Hematopoietic multipotent progenitor cell treated with erythropoietin and hydrocortisone succinate and interleukin-3 and kit ligand, for 8 days (in vitro differentiated cells): Measurements from ENCODE around the gene HINT2.

Source experiments
- DNase-seq: peaks from one replicate; pipeline ENCODE4 v3.0.0-alpha.2; 2015

HINT2 gene

GRCh38 chr9:35840881-35841644, 26.2 kb upstream of the HINT2 start:
- no peak for DNase-seq

- no peak for DNase-seq
Measured at GRCh38 chr9:35839926-35840325, 25.1 kb upstream of the HINT2 start.

GRCh38 chr9:35836595-35836994, 21.8 kb upstream of the HINT2 start:
- DNase-seq = no peak

- no peak for DNase-seq
Measured at GRCh38 chr9:35835766-35836165, 20.9 kb upstream of the HINT2 start.

- peak; percentile 49 for DNase-seq
Measured at GRCh38 chr9:35835216-35835632, 20.4 kb upstream of the HINT2 start.

- no peak for DNase-seq
Measured at GRCh38 chr9:35834260-35835215, 19.7 kb upstream of the HINT2 start.

- DNase-seq = no peak
Measured at GRCh38 chr9:35832814-35833213, 18.0 kb upstream of the HINT2 start.

GRCh38 chr9:35831040-35831439, 16.2 kb upstream of the HINT2 start:
- no peak for DNase-seq

- no peak for DNase-seq
Measured at GRCh38 chr9:35829764-35830096, 14.9 kb upstream of the HINT2 start.

- DNase-seq = peak; percentile 88
Measured at GRCh38 chr9:35829084-35829763, 14.4 kb upstream of the HINT2 start, which contains the start of gene TMEM8B. TSS of gene TMEM8B (plus strand) at chr9:35829228. CDS start at chr9:35829448, 220 bp downstream.

GRCh38 chr9:35828716-35829083, 13.9 kb upstream of the HINT2 start, which contains the start of gene FAM221B:
TSS of gene FAM221B (minus strand) at chr9:35828732. CDS start at chr9:35826161, 2,571 bp downstream.
- DNase-seq = no peak

GRCh38 chr9:35827486-35827885, 12.6 kb upstream of the HINT2 start:
- DNase-seq = no peak

GRCh38 chr9:35826071-35826701, 11.3 kb upstream of the HINT2 start:
- DNase-seq = peak; percentile 80

GRCh38 chr9:35822926-35823325, 8.1 kb upstream of the HINT2 start:
- no peak for DNase-seq

GRCh38 chr9:35820076-35820475, 5.2 kb upstream of the HINT2 start:
- DNase-seq = no peak

GRCh38 chr9:35818341-35818740, 3.5 kb upstream of the HINT2 start:
- no peak for DNase-seq

GRCh38 chr9:35816708-35817107, 1.9 kb upstream of the HINT2 start:
- no peak for DNase-seq

GRCh38 chr9:35814106-35814840, 569 bp downstream of the HINT2 start:
- DNase-seq = peak; percentile 69

GRCh38 chr9:35813434-35814105, 1.3 kb downstream of the HINT2 start:
- DNase-seq = peak; percentile 75

GRCh38 chr9:35812025-35812602, 2.7 kb downstream of the HINT2 start, which contains the start of gene SPAG8:
TSS of gene SPAG8 (minus strand) at chr9:35812262. CDS start at chr9:35812147, 115 bp downstream.
- DNase-seq = peak; percentile 97
